NK-92 (cell line): ENCODE data around the gene RET.
"Not testable (repeated sequence)": the region's sequence is repeated elsewhere in the genome, so short reads cannot be mapped to it uniquely, and the experiment has no call there.

ENCODE experiments used
- DNase-seq: peaks from one replicate; lab custom pipeline; 2025; ENCODE audit not compliant: unreplicated experiment; lab: John Stamatoyannopoulos, UW

The RET gene

DNA sequence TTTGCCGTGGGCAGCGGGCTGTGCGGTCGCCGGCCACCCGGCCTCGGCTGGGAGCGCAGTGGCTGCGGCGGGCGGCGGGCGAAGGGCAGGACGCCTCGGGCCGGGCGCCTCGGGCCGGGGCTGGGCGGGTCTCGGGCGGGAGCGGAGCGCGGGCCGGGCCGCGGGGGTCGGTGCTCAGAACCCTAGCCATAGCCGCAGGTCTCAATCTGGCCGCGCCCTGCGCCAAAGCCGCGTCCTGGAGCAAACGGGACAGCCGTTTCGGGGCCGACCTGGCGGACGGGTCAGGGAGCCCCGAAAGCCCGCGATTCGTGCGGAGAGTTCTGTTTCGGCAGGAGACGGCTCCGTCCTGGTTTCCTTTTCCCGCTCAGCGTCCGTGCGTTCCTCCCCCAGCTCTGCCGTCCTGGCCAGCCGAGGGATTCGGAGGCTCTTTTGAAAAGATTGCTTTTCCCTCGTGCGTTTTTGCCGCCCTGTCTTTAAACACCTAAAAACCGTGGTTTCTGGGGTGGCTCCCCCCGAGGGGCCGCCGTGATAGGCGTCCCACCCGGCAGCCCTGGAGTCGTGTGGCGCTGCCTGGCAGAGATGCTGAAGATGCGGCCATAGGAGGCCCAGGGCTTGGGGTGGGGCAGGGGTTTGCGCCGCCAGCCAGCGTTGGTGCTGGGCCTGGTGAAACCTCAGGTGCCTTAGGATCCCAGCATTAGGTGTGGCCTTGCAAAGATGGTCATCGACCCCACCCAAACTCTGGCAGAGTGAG is 727 bp downstream of the RET start:
- DNase-seq, result no peak

DNA sequence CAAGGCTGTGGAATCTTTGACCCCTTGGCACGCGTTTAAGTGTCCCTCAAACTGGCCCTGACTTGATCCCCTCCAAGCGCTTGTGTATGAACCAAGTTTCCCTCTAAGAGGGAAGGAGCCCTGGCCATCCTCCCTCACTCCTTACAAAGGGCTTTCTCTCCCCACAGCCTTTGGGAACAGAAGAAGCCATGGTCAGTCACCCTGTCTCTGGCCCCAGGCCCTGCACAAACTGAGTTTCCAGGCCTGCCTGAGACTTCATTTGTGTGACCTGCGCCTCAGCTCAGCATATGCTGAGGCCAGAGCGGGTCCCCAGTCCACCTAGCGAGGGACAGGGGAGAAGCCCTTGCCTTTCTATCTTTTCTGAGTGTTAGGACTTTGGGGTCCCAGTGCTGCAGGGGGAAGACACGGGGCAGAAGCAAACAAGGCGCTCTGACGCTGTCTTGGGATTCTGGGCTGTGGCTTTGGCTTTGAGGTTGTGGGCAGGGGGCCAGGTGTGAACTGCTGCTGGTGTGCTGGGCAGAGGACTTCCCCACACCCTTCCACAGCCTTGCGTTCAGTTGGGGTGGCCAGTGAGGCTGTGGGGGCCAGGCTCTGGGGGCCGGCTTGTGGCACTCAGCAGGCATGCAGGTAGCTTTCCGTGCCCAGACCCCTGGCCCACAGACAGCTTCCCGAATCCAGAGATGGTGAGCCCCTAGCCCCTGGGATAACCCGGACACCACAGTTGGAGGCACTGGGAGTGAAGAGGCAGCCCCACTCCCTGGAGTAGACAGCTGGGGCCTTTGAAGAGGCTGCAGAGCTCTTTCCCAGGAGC is 1.5 kb downstream of the RET start:
- DNase-seq, result no peak

DNA sequence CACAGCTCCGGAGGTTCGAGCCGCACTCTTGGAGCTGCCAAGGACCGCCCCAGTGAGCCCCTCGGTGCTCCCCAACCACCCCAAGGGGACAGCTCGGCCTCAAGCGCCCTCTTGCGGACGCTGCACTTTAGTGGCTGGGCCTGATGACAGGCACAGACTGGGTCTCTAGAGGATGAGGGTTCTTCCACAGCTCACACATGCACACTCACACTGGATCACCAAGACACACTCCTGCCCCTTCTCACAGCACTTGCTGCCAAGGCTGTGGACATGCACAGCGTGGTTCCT is 2.1 kb downstream of the RET start:
- DNase-seq, result no peak

DNA sequence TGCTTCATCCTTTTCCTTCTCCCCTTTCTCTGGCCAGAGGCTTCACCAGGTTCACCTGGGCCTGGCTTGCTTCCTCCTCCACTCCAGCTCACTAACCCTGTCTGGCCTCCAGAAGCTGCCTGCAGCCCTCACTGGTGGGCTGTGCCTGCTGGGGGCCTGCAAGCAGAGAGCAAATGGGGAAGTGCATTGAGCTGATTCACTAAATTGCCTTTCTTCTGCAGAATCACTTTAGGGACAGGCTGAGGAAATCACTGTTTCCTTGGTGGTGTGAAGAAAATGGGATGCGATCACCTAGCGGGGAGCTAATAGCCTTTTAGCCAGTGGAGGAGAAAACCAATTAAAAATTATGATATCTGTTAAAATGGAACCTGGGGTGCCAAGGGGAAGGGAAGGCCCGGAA is 3.0 kb downstream of the RET start:
- no peak for DNase-seq

DNA sequence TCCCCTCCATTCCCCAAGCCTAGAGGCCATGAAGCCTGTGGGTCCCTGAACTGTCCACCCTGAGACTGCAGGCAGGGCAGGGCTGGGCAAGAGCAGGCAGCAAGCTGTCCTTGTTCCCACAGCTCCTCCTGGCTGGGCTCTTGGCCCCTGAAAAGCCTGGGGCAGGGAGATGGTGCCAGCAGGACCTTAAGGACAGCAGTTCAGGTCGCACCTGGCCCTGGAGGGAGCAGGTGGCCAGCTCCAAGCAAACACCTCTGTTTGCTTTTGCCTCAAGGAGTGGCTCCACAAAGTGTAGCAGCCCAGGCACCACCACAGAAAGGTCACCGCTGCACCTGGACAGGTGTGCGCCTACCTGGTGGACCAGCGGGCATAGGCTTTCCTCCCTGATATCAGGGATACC is 5.2 kb downstream of the RET start:
- DNase-seq, result no peak

DNA sequence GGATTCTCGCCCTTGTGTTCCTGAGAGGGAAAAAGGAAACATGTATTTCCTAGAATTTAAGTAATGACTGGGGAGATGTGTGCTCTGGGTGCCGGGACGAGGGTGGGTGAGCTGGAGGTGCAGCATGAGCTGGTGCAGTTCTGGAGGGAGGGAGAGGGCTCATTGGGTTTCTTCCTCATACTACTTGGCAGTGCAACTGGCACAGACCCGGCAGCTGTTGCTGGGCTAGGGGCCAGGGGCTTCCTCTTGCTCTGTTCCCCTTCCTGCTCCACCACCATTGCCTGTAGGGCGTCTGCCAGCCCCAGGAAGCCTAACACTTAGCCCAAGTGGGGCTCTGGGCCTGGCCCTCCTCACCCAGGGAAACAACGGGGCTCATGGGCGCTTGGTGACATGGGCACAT is 5.9 kb downstream of the RET start:
- no peak for DNase-seq

DNA sequence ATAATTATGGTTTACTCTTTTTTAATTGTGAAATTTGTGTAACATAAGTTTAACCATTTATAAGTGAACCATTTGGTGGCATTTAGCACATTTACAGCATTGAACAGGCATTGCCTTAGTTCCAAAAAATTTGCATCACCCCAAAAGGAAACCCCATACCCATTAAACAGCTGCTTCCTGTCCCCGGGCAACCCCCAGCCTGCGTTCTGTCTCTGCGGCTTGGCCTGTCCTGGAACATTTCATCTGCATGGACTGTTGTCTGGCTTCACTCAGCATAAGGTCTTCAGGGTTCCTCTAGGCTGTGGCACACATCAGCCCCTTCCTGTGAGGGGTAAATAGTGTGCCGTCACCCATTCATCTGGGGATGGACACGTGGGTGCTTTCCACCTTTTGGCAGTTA is 6.9 kb downstream of the RET start:
- no peak for DNase-seq

DNA sequence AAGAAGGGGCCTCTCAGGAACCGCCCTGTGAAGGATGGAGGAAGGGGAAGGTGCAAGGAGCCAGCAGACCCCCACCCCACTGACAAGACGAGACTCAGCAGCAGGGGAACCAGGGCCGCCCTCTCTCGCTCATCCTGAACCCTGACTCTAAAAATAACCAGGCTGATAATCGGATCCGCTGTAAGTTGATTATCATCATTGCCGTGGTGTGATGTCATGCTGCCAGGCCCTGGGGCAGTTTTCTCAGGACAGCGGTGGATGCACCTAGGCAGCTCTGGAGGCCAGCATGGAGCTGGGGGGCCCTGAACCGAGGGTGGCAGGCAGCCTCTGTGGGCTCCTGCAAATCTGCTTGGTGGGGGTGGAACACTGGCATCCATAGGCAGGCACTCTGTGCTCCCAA is 7.9 kb downstream of the RET start:
- DNase-seq, result no peak

DNA sequence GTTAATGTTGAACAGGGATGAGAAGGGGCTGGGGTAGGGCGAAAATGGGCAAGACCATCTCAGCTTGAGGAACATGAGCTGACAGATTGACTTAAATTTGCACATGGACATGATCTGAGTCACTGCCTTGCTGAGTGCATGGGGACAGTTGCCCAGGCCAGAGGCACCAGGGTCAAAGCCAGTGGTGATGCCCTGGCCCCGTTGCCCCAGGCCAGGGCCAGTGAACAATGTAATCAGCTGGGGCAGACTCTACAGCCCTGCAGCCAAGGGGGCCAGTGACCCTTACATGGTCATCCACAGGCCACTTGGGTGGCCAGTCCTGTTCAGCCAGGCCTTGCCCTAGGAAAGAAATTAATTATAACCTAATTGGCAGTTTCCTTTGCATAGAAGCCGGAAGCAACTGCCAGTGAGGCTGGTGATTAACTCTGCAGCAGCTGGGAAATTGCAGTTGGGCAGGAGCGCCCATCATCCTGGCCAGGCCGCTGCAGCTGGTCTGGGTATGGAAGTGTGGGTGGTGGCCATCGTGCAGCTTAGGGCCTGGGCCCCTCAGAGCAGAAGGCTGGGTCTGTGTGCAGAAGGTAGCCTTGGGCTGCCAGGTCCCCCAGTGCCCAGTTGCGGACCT is 9.6 kb downstream of the RET start:
- DNase-seq, result no peak

DNA sequence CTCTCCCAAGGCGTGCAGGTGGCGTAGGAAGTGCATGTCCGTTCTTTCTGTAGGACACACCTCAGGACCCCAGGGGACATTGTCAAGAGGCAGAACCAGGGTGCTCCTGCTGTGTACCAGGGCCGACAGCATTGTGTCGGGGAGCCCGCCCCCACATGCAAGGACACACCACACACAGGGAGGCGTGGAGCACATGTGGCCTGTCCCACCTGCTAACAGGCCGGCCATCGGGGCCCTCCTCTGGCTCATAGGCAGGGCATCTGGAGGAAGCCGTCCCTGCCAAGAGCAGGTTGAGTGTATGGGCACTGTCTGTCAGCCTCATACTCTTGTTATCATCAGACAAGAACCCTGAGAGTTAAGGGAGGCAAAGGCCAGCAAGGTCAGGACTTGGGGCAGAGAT is 12.7 kb downstream of the RET start:
- no peak for DNase-seq

DNA sequence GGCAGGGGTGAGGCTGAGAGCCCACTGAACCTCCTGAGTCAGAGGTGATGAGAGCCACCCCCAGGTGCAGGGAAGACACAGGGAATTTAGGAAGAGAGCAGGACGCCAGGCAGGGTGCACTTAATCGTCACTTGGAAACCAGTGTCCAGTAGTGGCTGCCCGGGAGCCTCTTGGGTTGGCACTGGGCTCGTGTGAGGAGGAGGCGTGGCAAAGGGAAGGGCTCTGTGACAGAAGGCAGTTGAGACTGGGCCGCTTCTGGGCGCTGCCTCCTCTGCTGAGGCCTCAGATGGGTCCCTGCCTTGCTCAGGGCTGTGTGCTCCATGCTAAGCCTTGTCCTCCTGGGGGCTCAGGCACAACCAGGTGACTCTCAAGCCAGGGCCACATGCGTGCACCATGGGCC is 13.3 kb downstream of the RET start:
- DNase-seq, result no peak

DNA sequence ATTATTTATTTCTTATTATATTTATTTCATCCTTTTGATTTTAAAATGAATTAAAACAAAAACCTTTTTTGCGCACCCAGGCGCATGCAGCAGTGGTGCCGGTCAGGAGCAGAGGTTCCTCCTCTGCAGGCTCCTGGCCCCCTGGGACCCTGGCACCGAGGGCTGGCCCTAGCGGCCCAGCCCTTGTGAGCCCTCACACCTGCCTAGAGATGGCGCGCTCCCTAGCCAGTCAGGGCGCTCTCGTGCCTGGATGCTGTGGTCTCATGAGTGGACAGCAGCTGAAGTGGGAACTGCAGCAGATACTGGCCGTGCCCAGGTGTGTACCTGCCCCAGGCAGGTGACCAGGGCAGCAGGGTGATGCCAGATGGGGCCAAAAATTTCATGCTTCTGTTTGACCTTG is 13.8 kb downstream of the RET start:
- DNase-seq, result no peak

DNA sequence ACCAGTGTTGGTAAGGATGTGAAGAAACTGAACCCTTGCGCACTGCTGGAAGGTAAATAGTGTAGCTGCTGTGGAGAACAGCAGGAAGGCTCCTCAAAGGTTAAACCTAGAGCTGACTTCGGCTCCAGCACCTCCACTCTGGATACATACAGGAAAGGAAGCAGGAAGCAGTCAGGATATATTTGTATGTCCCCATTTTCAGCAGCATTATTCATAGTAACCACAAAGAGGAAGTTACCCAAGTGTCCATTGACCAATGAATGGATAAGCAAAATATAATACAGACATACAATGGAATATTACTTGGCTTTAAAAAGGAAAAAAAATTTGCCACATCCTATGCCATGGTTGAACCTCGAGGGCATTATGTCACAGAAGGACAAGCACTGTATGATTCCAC is 15.0 kb downstream of the RET start:
- DNase-seq, result no peak

DNA sequence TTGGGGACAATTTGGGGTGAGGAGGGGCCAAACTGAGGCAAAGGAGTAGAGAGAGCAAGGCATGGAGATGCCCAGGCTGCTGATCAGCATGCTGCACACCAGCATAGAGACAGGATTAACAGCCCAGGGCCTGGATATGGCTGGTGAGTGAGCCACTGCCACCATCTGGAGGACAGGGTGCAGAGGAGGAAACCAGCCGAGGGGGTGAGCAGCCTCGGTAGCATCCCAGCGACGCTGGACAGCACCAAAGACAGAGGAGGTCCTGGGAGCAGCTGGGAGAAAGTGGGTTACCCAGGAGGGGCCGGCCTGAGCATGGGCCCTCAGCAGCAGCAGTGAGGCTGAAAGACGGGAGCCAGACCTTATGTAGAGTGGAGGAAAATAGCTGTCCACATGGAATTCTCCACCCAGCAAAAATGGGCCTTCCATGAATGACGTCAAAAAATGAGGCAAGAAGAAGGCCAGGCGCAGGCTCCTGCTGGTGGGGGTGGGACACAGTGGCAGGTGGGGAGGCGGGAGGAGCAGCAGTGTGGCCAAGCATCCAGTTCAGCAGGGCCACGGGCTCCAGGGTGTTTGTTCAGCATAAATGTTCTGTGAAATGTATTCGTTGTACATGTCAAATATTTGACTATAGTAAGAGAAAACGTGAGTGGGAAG is 16.7 kb downstream of the RET start:
- no peak for DNase-seq

DNA sequence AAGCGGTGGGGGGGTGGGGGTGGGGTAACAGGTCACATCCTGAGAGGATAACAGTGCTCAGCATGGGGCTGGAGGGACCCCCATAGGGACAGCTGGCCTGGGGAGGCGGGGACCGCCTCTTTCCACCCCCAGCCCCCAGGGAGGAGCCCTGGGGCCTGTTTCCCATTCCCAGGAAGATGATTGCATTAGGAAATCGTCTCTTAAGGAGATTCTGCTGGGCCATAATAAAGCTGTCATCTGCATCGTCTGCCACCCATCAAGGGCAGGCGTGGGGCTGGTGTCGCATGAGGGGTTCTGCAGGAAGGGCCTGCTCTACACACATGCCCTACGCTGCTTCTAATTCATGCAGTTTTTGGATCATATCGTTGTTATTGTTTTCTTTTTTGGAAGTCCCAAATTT is 17.2 kb downstream of the RET start:
- DNase-seq, result no peak

DNA sequence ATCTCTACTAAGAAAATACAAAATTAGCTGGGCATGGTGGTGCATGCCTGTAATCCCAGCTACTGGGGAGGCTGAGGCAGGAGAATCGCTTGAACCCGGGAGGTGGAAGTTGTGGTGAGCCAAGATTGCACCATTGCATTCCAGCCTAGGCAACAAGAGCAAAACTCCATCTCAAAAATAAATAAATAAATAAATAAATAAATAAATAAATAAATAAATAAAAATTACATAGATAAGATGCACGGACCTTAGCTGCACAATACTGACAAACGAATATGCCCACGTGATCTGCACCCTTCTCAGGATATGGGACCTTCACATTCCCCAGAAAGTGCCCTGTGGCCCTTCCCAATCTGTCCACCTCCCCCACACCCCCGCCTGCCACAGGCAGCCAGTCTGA is 22.5 kb downstream of the RET start:
- DNase-seq, result not testable (repeated sequence)

DNA sequence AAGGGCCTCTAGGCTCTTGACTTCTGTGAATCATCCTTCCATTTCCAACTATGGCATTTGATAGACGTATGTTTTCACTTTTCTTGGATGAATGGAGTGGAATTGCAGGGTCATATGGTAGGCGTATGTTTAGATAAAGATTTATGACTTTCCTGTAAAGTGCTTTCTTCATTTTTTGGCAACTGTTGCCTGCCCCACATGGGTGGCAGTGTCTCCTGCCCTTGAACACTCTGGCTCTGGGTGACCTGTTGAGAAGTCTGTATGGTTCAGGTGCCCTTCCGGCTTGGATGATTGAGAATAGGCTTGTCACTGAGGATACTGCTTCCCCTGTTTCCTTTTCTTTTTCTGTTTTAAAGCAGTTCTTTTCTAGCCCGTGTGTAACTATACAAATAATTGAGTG is 23.1 kb downstream of the RET start:
- no peak for DNase-seq

DNA sequence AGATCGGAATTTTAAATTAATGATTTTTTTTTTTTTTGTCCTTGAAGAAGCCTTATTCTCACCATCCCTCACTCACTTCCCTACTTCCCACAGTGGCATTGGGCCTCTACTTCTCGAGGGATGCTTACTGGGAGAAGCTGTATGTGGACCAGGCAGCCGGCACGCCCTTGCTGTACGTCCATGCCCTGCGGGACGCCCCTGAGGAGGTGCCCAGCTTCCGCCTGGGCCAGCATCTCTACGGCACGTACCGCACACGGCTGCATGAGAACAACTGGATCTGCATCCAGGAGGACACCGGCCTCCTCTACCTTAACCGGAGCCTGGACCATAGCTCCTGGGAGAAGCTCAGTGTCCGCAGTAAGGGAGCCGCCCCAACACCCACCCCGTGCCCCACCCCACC is 23.5 kb downstream of the RET start:
- DNase-seq, result no peak

DNA sequence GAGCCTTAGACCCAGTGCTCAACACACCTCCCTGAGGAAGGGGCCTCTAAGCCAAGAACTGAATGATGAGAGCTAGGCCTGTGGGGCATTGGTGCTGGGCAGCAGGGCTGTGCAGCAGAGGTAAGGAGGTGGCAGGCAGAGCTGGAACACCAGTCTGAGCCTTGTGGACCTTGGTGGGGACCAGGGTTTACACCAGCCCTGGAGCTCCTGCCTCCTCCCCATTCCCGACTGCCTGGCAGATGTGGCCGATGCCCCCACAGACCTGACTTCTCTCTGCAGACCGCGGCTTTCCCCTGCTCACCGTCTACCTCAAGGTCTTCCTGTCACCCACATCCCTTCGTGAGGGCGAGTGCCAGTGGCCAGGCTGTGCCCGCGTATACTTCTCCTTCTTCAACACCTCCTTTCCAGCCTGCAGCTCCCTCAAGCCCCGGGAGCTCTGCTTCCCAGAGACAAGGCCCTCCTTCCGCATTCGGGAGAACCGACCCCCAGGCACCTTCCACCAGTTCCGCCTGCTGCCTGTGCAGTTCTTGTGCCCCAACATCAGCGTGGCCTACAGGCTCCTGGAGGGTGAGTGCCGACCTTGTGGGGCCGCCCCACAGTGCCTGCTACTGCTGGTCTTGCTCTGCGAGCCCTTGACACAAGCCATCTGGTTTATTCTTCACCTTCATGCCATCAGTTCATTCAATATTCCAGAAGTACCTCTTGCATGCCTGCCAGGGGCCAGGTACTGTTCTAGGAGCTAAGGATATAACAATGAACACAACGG is 25.4 kb downstream of the RET start:
- DNase-seq, result no peak

DNA sequence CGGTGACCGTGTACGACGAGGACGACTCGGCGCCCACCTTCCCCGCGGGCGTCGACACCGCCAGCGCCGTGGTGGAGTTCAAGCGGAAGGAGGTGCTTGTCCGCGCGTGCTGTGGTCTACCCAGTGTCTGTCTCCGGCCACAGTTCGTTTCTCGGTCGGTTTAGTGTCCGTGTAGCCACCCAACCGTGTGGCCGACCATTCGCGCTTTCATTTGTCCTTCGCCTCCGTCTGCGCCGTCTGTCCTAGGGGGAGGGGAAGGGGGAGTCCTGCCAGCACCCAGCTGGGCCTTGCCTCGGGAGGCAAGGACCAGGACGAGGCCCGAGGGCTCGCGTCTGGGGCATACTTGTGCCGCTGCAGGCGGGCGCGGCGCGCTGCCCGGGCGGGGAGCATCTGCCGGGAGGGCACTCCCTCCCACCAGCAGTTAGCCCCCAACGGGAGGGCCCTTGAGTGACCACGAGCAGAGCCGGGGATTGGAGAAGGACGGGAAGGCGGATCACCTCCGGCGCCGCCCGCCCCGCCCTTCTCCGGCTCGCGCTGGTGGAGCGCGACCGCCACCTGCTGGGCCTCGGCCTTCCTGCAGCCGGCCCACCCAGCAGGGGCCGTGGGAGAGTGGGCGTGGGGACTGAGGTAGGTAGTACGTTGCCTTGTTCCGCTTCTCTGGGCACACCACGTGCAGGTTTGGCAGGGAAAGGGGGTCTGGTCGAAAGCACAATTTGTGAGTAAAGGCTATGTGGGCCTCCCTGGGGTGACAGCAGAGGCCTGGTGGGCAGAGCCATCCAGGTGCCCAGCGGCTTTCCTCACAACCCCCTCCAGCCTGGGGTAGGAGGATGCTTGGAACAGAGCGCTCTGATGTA is 28.5 kb downstream of the RET start:
- no peak for DNase-seq

DNA sequence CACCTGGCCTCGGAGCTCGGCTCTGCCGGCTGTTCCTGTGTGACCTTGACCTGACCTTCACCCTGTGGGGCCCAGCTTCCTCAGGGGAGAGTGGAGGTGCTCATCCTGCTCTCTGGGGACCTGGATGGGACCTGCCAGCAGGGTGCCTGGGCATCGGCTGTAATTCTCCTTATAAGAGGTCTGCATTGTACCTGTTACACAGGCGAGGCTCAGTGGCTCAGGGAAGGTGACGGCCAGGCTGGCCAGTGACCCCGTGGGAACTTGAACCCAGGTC is 29.0 kb downstream of the RET start:
- no peak for DNase-seq
